IMR-90 (cell line): ENCODE measurements around the gene TENM3. TPM values are rescaled to one million over a fixed set of nuclear protein-coding genes. Genes with fewer than 3 reads are reported as not detected.

Source experiments
- ATAC-seq: fragments of 200-7000 bp; cut with Tn5 transposase; 2 replicates; pipeline ENCODE4 v1.9.1; 2020; ENCODE audit warnings: low read depth, mild to moderate bottlenecking, moderate library complexity
- BruUV-seq: library from RNA; stranded (reverse); fragments of 400-500 nt; replicated peaks from 2 replicates; lab custom pipeline; 2021; lab: Mats Ljungman, UMichigan
- CTCF ChIA-PET: fragments of 300-600 bp; formaldehyde crosslinking; extraction: SDS; loops from one replicate; lab custom pipeline; 2021; ENCODE audit warnings: antibody characterized with exemption; lab: Yijun Ruan, JAX
- POLR2A ChIA-PET: fragments of 300-600 bp; sonication (Branson Sonifier 250); formaldehyde crosslinking; loops from one replicate; lab custom pipeline; 2022; ENCODE audit warnings: antibody characterized with exemption; ENCODE audit not compliant: unreplicated experiment; lab: Charles Lee
- DNase-seq: peaks from one replicate; pipeline ENCODE4 v3.0.0; 2013
- H2AFZ ChIP-seq: replicated peaks from 2 replicates; pipeline ENCODE3; 2013; ENCODE audit warnings: low read length, mild to moderate bottlenecking; ENCODE audit not compliant: poor library complexity
- H2AK5ac ChIP-seq: 2 replicates; pipeline ENCODE4 v1.6.1; 2013; ENCODE audit warnings: low read depth, low read length, inconsistent platforms
- H2AK9ac ChIP-seq: replicated peaks from 2 replicates; pipeline ENCODE3; 2013; ENCODE audit warnings: mild to moderate bottlenecking, low read depth, low read length, moderate library complexity; ENCODE audit not compliant: poor library complexity
- H2BK120ac ChIP-seq: 2 replicates; pipeline ENCODE4 v1.6.1; 2013; ENCODE audit warnings: low read depth, low read length, inconsistent platforms
- H2BK15ac ChIP-seq: 3 replicates; pipeline ENCODE4 v1.6.1; 2013; ENCODE audit warnings: low read depth, low read length, inconsistent platforms
- H2BK20ac ChIP-seq: 2 replicates; pipeline ENCODE4 v1.6.1; 2013; ENCODE audit warnings: low read depth, mild to moderate bottlenecking, inconsistent platforms, low read length, moderate library complexity
- H2BK5ac ChIP-seq: 2 replicates; pipeline ENCODE4 v1.6.1; 2013; ENCODE audit warnings: mild to moderate bottlenecking, low read depth, low read length, inconsistent platforms; ENCODE audit not compliant: poor library complexity, severe bottlenecking
- H3K14ac ChIP-seq: replicated peaks from 2 replicates; pipeline ENCODE4 v1.6.1; 2013; ENCODE audit warnings: low read depth, low read length, inconsistent platforms
- H3K18ac ChIP-seq: 2 replicates; pipeline ENCODE4 v1.6.1; 2013; ENCODE audit warnings: low read depth, low read length, control low read depth
- H3K23ac ChIP-seq: 2 replicates; pipeline ENCODE4 v1.6.1; 2013; ENCODE audit warnings: low read depth, low read length, inconsistent platforms
- H3K27ac ChIP-seq: 2 replicates; pipeline ENCODE4 v1.5.1; 2013; ENCODE audit warnings: mild to moderate bottlenecking, control low read depth, low read length; ENCODE audit not compliant: insufficient read depth
- H3K27me3 ChIP-seq: 2 replicates; pipeline ENCODE4 v1.6.1; 2013; ENCODE audit warnings: low read length; ENCODE audit not compliant: control insufficient read depth, insufficient read depth
- H3K36me3 ChIP-seq: 2 replicates; pipeline ENCODE4 v1.6.1; 2013; ENCODE audit warnings: low read length, mixed read lengths; ENCODE audit not compliant: control insufficient read depth, insufficient read depth
- H3K4ac ChIP-seq: 2 replicates; pipeline ENCODE4 v1.6.1; 2013; ENCODE audit warnings: low read depth, low read length, inconsistent platforms
- H3K4me1 ChIP-seq: 2 replicates; pipeline ENCODE4 v1.6.1; 2013; ENCODE audit warnings: low read length, mixed read lengths; ENCODE audit not compliant: control insufficient read depth, insufficient read depth
- H3K4me2 ChIP-seq: 2 replicates; pipeline ENCODE4 v1.6.1; 2013; ENCODE audit warnings: low read depth, mild to moderate bottlenecking, control low read depth, low read length, moderate library complexity
- H3K4me3 ChIP-seq: 2 replicates; pipeline ENCODE4 v1.5.1; 2013; ENCODE audit warnings: low read depth, mild to moderate bottlenecking, control low read depth, low read length, moderate library complexity; ENCODE audit not compliant: insufficient read depth
- H3K56ac ChIP-seq: 2 replicates; pipeline ENCODE4 v1.6.1; 2013; ENCODE audit warnings: low read length, inconsistent platforms; ENCODE audit not compliant: insufficient read depth; ENCODE audit errors: extremely low read depth
- H3K79me1 ChIP-seq, 2 experiments: 2 replicates each; pipeline ENCODE4 v1.6.1; 2013; ENCODE audit warnings: low read length in 2 of 2, inconsistent platforms in 1 of 2, low read depth in 1 of 2
- H3K9ac ChIP-seq: 2 replicates; pipeline ENCODE4 v1.6.1; 2013; ENCODE audit warnings: low read depth, low read length, control low read depth
- H3K9me1 ChIP-seq: 2 replicates; pipeline ENCODE4 v1.6.1; 2013; ENCODE audit warnings: low read length, inconsistent platforms; ENCODE audit not compliant: insufficient read depth
- H3K9me3 ChIP-seq: 2 replicates; pipeline ENCODE4 v1.6.1; 2013; ENCODE audit warnings: low read length; ENCODE audit not compliant: control insufficient read depth, insufficient read depth
- H4K20me1 ChIP-seq: 2 replicates; pipeline ENCODE4 v1.6.1; 2013; ENCODE audit warnings: low read length, inconsistent platforms; ENCODE audit not compliant: insufficient read depth
- H4K5ac ChIP-seq: 2 replicates; pipeline ENCODE4 v1.6.1; 2013; ENCODE audit warnings: mild to moderate bottlenecking, low read depth, low read length, control low read depth
- H4K8ac ChIP-seq, 2 experiments: 2 replicates each; pipeline ENCODE4 v1.6.1; 2013; ENCODE audit warnings: low read depth in 2 of 2, low read length in 2 of 2, control low read depth in 1 of 2, inconsistent platforms in 1 of 2
- H4K91ac ChIP-seq: 2 replicates; pipeline ENCODE4 v1.6.1; 2013; ENCODE audit warnings: low read depth, low read length, inconsistent platforms; ENCODE audit not compliant: insufficient read depth
- BHLHE40 ChIP-seq: fragments of 150-350 bp; IDR thresholded peaks from 2 replicates; pipeline ENCODE4 v1.6.1; 2016; ENCODE audit warnings: mild to moderate bottlenecking, low read depth, low read length
- CEBPB ChIP-seq: IDR thresholded peaks from 2 replicates; pipeline ENCODE4 v1.6.1; 2012; ENCODE audit warnings: low read depth, low read length, improper control_type of control experiment
- FOS ChIP-seq: fragments of 150-350 bp; IDR thresholded peaks from 2 replicates; pipeline ENCODE4 v1.6.1; 2016; ENCODE audit warnings: low read depth, low read length
- MAFK ChIP-seq: IDR thresholded peaks from 2 replicates; pipeline ENCODE4 v1.6.1; 2012; ENCODE audit warnings: low read depth, low read length, improper control_type of control experiment
- MAZ ChIP-seq: IDR thresholded peaks from 2 replicates; pipeline ENCODE4 v1.6.1; 2012; ENCODE audit warnings: low read depth, mild to moderate bottlenecking, low read length, improper control_type of control experiment, moderate library complexity, borderline replicate concordance
- MXI1 ChIP-seq: IDR thresholded peaks from 2 replicates; pipeline ENCODE4 v1.6.1; 2012; ENCODE audit warnings: low read depth, mild to moderate bottlenecking, low read length, moderate library complexity, borderline replicate concordance
- NFE2L2 ChIP-seq: fragments of 150-350 bp; IDR thresholded peaks from 2 replicates; pipeline ENCODE4 v1.6.1; 2016; ENCODE audit warnings: low read depth, mild to moderate bottlenecking, low read length
- RAD21 ChIP-seq: IDR thresholded peaks from 2 replicates; pipeline ENCODE4 v1.6.1; 2012; ENCODE audit warnings: low read length, improper control_type of control experiment
- RCOR1 ChIP-seq: IDR thresholded peaks from 2 replicates; pipeline ENCODE4 v1.6.1; 2012; ENCODE audit warnings: mild to moderate bottlenecking, low read length, improper control_type of control experiment; ENCODE audit not compliant: insufficient replicate concordance
- RFX5 ChIP-seq: IDR thresholded peaks from 2 replicates; pipeline ENCODE4 v1.8.0; 2012; ENCODE audit warnings: low read depth, mild to moderate bottlenecking, low read length, moderate library complexity
- SMC3 ChIP-seq: fragments of 150-350 bp; IDR thresholded peaks from 2 replicates; pipeline ENCODE4 v1.6.1; 2016; ENCODE audit warnings: low read depth, mild to moderate bottlenecking, antibody characterized with exemption, low read length, moderate library complexity
- WGBS, 2 experiments: methylation state at CpG; one replicate each; pipeline versions ENCODE4 v1.1.5 to v1.1.7; 2013; ENCODE audit warnings: missing lambda C conversion rate in 2 of 2; ENCODE audit not compliant: insufficient read length in 1 of 2; ENCODE audit errors: extremely low coverage in 2 of 2; 5-methylcytosine and 5-hydroxymethylcytosine counted together
- dilution Hi-C: fragments of 300-500 bp; cut with HindIII; formaldehyde crosslinking; loops from one replicate; pipeline ENCODE4 v1.14.3; 2018; ENCODE audit warnings: low sequenced_read_pairs; ENCODE audit not compliant: unreplicated experiment
- in situ Hi-C: fragments of 300-500 bp; cut with MboI; formaldehyde crosslinking; loops from 3 replicates; pipeline ENCODE4 v1.14.3; 2019; ENCODE audit warnings: low sequenced_read_pairs, inconsistent platforms, mixed read lengths
- intact Hi-C: fragments of 100-400 bp; cut with micrococcal nuclease; formaldehyde crosslinking; loops from 2 replicates; pipeline ENCODE4 v1.10.0; 2022
- polyA plus RNA-seq, 3 experiments: library from polyadenylated mRNA; depleted of rRNA; stranded (reverse); fragments of >200 nt; gene quantifications; 2 replicates each; pipeline ENCODE4 v1.2.3, GENCODE V29; 2012; ENCODE audit warnings: low replicate concordance in 1 of 3
- total RNA-seq: library from RNA; depleted of rRNA; stranded (reverse); fragments of >200 nt; gene quantifications from 2 replicates; pipeline ENCODE4 v1.2.3, GENCODE V29; 2012
- TF ChIP-seq, protein P1 (sequence below): fragments of 150-350 bp; IDR thresholded peaks from 2 replicates; pipeline ENCODE4 v1.6.1; 2016; ENCODE audit warnings: low read depth, mild to moderate bottlenecking, low read length, moderate library complexity, borderline replicate concordance
- TF ChIP-seq, protein P2 (sequence below): conservative IDR thresholded peaks from 2 replicates; pipeline ENCODE4 v1.5.1; 2012; ENCODE audit warnings: mild to moderate bottlenecking, low read depth, low read length, improper control_type of control experiment
- TF ChIP-seq, protein P3 (sequence below): fragments of 150-350 bp; IDR thresholded peaks from 2 replicates; pipeline ENCODE4 v1.6.1; 2017; ENCODE audit warnings: mild to moderate bottlenecking, antibody characterized with exemption, low read length, low read depth

Gene TENM3
- total and polyA plus RNA-seq, 2 of the 4 experiments (the other 2 are of a cell fraction), result 29.9 to 173 TPM

DNA sequence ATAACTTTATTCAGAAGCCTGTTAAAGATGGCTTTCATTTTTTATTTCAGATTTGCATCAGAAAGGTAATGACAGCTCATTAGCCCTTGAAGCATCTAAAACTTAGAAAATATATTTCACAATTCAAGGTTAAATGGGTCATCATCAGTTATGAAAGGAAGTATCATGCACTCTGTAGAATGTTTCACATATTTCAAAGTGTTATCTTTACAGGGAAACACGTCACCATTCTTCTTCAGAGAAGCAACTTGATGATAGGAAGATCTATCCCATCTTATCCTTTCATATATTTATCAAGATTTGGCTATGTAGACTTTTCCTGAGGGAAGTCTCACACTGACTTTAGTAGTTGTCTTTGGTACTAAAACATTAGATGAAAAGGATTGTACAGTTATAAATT, 277.8 kb downstream of the TENM3 start:
- Histone ChIP-seq H3K4me3 (no peak overlapping the region), H3K4me1 (no peaks in the 10 kb centered on the region), H3K4me2 (no peak overlapping the region), H3K27ac (no peak overlapping the region), H3K9me3 (no peaks in the 10 kb centered on the region), H3K27me3 (no peaks in the 10 kb centered on the region), H2AK5ac (no peak overlapping the region), H3K56ac (no peak overlapping the region), H3K79me1 (peaks cover 0 to 3% of the 10 kb centered on the region in 2 experiments; a peak in 1 of 4 replicates), H4K8ac (no peak overlapping the region), H2BK120ac (no peak overlapping the region), H3K36me3 (no peaks in the 10 kb centered on the region), H3K23ac (no peak overlapping the region), H3K9ac (no peak overlapping the region), H2BK15ac (no peak overlapping the region), H2AK9ac (no peak overlapping the region), H2BK5ac (no peak overlapping the region), H2AFZ (no peak overlapping the region), H4K20me1 (no peaks in the 10 kb centered on the region), H3K14ac (no peak overlapping the region), H3K9me1 (no peaks in the 10 kb centered on the region), H4K5ac (no peak overlapping the region), H3K4ac (no peak overlapping the region), H2BK20ac (no peak overlapping the region), H3K18ac (no peak overlapping the region), H4K91ac (no peak overlapping the region)
- intact Hi-C loops, result no loop called here
- ATAC-seq (no peak), DNase-seq (no peak)
- TF ChIP-seq RAD21, result no peak
- no peak for TF ChIP-seq FOS
- no peak for TF ChIP-seq CEBPB
- TF ChIP-seq MXI1, result no peak
- TF ChIP-seq, protein P1, sequence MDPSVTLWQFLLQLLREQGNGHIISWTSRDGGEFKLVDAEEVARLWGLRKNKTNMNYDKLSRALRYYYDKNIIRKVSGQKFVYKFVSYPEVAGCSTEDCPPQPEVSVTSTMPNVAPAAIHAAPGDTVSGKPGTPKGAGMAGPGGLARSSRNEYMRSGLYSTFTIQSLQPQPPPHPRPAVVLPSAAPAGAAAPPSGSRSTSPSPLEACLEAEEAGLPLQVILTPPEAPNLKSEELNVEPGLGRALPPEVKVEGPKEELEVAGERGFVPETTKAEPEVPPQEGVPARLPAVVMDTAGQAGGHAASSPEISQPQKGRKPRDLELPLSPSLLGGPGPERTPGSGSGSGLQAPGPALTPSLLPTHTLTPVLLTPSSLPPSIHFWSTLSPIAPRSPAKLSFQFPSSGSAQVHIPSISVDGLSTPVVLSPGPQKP, result no peak
- TF ChIP-seq, protein P2, sequence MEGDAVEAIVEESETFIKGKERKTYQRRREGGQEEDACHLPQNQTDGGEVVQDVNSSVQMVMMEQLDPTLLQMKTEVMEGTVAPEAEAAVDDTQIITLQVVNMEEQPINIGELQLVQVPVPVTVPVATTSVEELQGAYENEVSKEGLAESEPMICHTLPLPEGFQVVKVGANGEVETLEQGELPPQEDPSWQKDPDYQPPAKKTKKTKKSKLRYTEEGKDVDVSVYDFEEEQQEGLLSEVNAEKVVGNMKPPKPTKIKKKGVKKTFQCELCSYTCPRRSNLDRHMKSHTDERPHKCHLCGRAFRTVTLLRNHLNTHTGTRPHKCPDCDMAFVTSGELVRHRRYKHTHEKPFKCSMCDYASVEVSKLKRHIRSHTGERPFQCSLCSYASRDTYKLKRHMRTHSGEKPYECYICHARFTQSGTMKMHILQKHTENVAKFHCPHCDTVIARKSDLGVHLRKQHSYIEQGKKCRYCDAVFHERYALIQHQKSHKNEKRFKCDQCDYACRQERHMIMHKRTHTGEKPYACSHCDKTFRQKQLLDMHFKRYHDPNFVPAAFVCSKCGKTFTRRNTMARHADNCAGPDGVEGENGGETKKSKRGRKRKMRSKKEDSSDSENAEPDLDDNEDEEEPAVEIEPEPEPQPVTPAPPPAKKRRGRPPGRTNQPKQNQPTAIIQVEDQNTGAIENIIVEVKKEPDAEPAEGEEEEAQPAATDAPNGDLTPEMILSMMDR, result no peak
- TF ChIP-seq RCOR1, result no peak
- no peak for TF ChIP-seq RFX5
- TF ChIP-seq NFE2L2, result no peak
- no peak for TF ChIP-seq SMC3
- no peak for TF ChIP-seq BHLHE40
- no peak for TF ChIP-seq MAFK
- TF ChIP-seq, protein P3, sequence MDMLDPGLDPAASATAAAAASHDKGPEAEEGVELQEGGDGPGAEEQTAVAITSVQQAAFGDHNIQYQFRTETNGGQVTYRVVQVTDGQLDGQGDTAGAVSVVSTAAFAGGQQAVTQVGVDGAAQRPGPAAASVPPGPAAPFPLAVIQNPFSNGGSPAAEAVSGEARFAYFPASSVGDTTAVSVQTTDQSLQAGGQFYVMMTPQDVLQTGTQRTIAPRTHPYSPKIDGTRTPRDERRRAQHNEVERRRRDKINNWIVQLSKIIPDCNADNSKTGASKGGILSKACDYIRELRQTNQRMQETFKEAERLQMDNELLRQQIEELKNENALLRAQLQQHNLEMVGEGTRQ, result no peak
- no peak for TF ChIP-seq MAZ
- ChIA-PET POLR2A (no interaction called here), CTCF (no interaction called here)
- BruUV-seq, result no TSS peak
- dilution Hi-C loops, result no loop called here
- in situ Hi-C loops, result no loop called here
- no CpG with 5 or more reads among the region's 1 CpG for WGBS, 2 experiments
